Lower lobe of right lung (tissue), 2 donors: ENCODE measurements around the gene MAGEA9. TPM values are rescaled to one million over a fixed set of nuclear protein-coding genes. Genes with fewer than 3 reads are reported as not detected.

ENCODE experiments used
- ATAC-seq, 2 donors: fragments of 200-7000 bp; cut with Tn5 transposase; one replicate each; pipeline ENCODE4 v1.9.1; 2020 to 2022; ENCODE audit warnings: mild to moderate bottlenecking in 2 of 2, moderate library complexity in 2 of 2
- DNase-seq: peaks from one replicate; pipeline ENCODE4 v3.0.0-alpha.2; 2020
- H3K27ac ChIP-seq: fragments of 200-600 bp; one replicate; pipeline ENCODE4 v1.8.0; 2022
- H3K27me3 ChIP-seq: fragments of 200-600 bp; one replicate; pipeline ENCODE4 v1.8.0; 2022; ENCODE audit warnings: low read depth
- H3K36me3 ChIP-seq: fragments of 200-600 bp; one replicate; pipeline ENCODE4 v1.8.0; 2022; ENCODE audit warnings: mild to moderate bottlenecking
- H3K4me1 ChIP-seq: fragments of 200-600 bp; one replicate; pipeline ENCODE4 v1.8.0; 2022
- H3K4me3 ChIP-seq: fragments of 200-600 bp; one replicate; pipeline ENCODE4 v1.8.0; 2022; ENCODE audit warnings: mild to moderate bottlenecking
- H3K9me3 ChIP-seq: fragments of 200-600 bp; one replicate; pipeline ENCODE4 v1.8.0; 2022
- intact Hi-C: fragments of 100-400 bp; cut with DNase I; formaldehyde crosslinking; loops from one replicate; pipeline ENCODE4 v1.11.0; 2022
- total RNA-seq: library from RNA; stranded (reverse); fragmentation: NEBNext Ultra II Directional; extraction: Animal tissue kit (Norgen Biotek cat#: 25700); gene quantifications from one replicate; pipeline ENCODE4 v1.2.1, GENCODE V29; 2021
- TF ChIP-seq, protein P1 (sequence below): fragments of 200-600 bp; IDR thresholded peaks from one replicate; pipeline ENCODE4 v1.8.0; 2022; ENCODE audit warnings: antibody characterized with exemption, mild to moderate bottlenecking
- donor health status: DM: no; HTN: yes; CAD: no; lungs with severe emphysema.

The MAGEA9 gene
- total RNA-seq, 1 donor from 2014 or later = not detected

GRCh38 chrX:149799095-149799714 is 17.5 kb downstream of the MAGEA9 start:
- H3K4me1 ChIP-seq = no peaks in the 10 kb centered on the region
- H3K9me3 ChIP-seq = no peaks in the 10 kb centered on the region
- no peak overlapping the region for H3K27ac ChIP-seq
- intact Hi-C loops = no loop called here
- TF ChIP-seq, protein P1, sequence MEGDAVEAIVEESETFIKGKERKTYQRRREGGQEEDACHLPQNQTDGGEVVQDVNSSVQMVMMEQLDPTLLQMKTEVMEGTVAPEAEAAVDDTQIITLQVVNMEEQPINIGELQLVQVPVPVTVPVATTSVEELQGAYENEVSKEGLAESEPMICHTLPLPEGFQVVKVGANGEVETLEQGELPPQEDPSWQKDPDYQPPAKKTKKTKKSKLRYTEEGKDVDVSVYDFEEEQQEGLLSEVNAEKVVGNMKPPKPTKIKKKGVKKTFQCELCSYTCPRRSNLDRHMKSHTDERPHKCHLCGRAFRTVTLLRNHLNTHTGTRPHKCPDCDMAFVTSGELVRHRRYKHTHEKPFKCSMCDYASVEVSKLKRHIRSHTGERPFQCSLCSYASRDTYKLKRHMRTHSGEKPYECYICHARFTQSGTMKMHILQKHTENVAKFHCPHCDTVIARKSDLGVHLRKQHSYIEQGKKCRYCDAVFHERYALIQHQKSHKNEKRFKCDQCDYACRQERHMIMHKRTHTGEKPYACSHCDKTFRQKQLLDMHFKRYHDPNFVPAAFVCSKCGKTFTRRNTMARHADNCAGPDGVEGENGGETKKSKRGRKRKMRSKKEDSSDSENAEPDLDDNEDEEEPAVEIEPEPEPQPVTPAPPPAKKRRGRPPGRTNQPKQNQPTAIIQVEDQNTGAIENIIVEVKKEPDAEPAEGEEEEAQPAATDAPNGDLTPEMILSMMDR = no peak
- H3K36me3 ChIP-seq = no peaks in the 10 kb centered on the region
- no peaks in the 10 kb centered on the region for H3K27me3 ChIP-seq
- no peak for ATAC-seq
- no peak overlapping the region for H3K4me3 ChIP-seq
- DNase-seq = no peak

- no peaks in the 10 kb centered on the region for H3K36me3 ChIP-seq
- DNase-seq (no peak), ATAC-seq (no peak)
- intact Hi-C loops = no loop called here
- H3K4me3 ChIP-seq = no peak overlapping the region
- H3K9me3 ChIP-seq = no peaks in the 10 kb centered on the region
- H3K27ac ChIP-seq = no peak overlapping the region
- H3K27me3 ChIP-seq = no peaks in the 10 kb centered on the region
- no peaks in the 10 kb centered on the region for H3K4me1 ChIP-seq
- TF ChIP-seq, protein P1 = no peak
Measured at GRCh38 chrX:149799938-149800337, 18.2 kb downstream of the MAGEA9 start.

GRCh38 chrX:149803458-149804062 is 21.8 kb downstream of the MAGEA9 start:
- no peak for ATAC-seq
- no peaks in the 10 kb centered on the region for H3K9me3 ChIP-seq
- H3K27me3 ChIP-seq = no peaks in the 10 kb centered on the region
- H3K4me3 ChIP-seq = no peak overlapping the region
- H3K4me1 ChIP-seq = no peaks in the 10 kb centered on the region
- H3K27ac ChIP-seq = no peak overlapping the region
- DNase-seq = no peak
- no peaks in the 10 kb centered on the region for H3K36me3 ChIP-seq
- TF ChIP-seq, protein P1 = no peak
- intact Hi-C loops = no loop called here

DNA sequence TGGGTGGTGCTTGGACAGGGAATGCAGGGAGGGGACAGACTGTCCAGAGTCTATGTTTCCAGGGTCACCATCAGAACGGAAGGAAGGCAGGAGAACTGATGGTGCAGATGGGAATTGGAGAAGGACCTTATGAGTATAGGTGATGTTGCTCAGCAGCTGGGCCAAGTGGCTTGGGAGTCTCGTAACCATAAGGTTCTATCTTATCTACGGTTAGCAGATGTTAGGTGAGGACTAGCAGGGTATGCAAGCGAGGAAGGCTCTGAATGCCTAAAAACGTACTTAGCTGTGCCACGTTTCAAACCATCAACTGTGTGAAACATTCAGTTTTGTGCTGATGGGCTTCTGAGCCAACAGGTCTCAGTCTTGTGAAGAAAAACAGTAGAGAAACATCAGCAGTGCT is 22.4 kb downstream of the MAGEA9 start:
- no peak overlapping the region for H3K4me3 ChIP-seq
- intact Hi-C loops = no loop called here
- H3K4me1 ChIP-seq = no peaks in the 10 kb centered on the region
- no peaks in the 10 kb centered on the region for H3K9me3 ChIP-seq
- no peaks in the 10 kb centered on the region for H3K27me3 ChIP-seq
- DNase-seq (no peak), ATAC-seq (no peak)
- no peak overlapping the region for H3K27ac ChIP-seq
- TF ChIP-seq, protein P1 = no peak
- H3K36me3 ChIP-seq = no peaks in the 10 kb centered on the region

DNA sequence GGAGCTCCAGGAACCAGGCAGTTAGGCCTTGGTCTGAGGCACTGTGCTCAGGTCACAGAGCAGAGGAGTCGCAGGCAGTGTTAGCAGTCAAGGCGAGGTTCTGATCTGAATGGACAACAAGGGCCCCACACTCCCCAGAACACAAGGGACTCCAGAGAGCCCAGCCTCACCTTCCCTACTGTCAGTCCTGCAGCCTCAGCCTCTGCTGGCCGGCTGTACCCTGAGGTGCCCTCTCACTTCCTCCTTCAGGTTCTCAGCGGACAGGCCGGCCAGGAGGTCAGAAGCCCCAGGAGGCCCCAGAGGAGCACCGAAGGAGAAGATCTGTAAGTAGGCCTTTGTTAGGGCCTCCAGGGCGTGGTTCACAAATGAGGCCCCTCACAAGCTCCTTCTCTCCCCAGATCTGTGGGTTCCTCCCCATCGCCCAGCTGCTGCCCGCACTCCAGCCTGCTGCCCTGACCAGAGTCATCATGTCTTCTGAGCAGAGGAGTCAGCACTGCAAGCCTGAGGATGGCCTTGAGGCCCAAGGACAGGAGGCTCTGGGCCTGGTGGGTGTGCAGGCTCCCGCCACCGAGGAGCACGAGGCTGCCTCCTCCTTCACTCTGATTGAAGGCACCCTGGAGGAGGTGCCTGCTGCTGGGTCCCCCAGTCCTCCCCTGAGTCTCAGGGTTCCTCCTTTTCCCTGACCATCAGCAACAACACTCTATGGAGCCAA is 26.2 kb downstream of the MAGEA9 start:
- TF ChIP-seq, protein P1 = no peak
- intact Hi-C loops = no loop called here
- Histone ChIP-seq H3K27me3 (no peaks in the 10 kb centered on the region), H3K4me3 (no peak overlapping the region), H3K27ac (no peak overlapping the region), H3K4me1 (no peaks in the 10 kb centered on the region), H3K9me3 (no peaks in the 10 kb centered on the region), H3K36me3 (no peaks in the 10 kb centered on the region)
- no peak for DNase-seq
- no peak for ATAC-seq
